ENCODE data around the gene CCDC175. TPM values are rescaled to one million over a fixed set of nuclear protein-coding genes. Genes with fewer than 3 reads are reported as not detected.

The CCDC175 gene
- total RNA-seq, 1 experiment from 2014 or later = not detected

DNA sequence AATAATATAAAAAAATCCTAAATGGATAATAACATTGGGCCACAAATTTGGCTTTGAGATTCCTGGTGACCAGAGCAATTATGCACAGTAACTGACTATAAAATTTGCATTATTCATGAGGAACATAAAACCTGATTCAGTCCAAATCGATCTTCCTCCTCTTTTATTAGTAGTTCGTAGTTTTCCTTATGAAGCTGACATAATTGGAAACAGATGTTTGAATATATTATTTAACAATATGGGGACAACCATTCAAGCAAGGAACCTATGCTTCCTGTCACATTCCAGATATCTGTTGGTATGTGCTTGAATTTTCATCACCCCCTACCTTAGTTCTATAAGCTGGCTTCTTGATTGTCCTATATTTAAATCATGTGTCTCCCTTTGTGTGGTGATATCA lies 34.9 kb downstream of the CCDC175 start:
- Histone ChIP-seq H3K9ac (ENCODE audit: low read length) (no peak overlapping the region), H3K27ac (ENCODE audit: low read depth, low read length) (no peak overlapping the region), H2AFZ (ENCODE audit: low read depth, low read length, poor library complexity, severe bottlenecking) (no peak overlapping the region), H3K4me1 (ENCODE audit: control insufficient read depth in 1 of 2, insufficient read depth in 2 of 2, low read length in 2 of 2) (no peaks in the 10 kb centered on the region), H3K79me2 (ENCODE audit: insufficient read depth, low read length) (no peaks in the 10 kb centered on the region), H4K20me1 (ENCODE audit: insufficient read depth) (no peaks in the 10 kb centered on the region), H3K4me2 (ENCODE audit: low read length) (no peak overlapping the region), H3K27me3 (ENCODE audit: insufficient read depth, low read length) (no peaks in the 10 kb centered on the region), H3K9me3 (ENCODE audit: control insufficient read depth in 1 of 2, insufficient read depth in 1 of 2, low read depth in 1 of 2, low read length in 2 of 2) (no peaks in the 10 kb centered on the region), H3K36me3 (ENCODE audit: control insufficient read depth in 1 of 2, insufficient read depth in 2 of 2, low read length in 2 of 2) (no peaks in the 10 kb centered on the region), H3K9me2 (ENCODE audit: insufficient read depth) (no peaks in the 10 kb centered on the region), H3K4me3 (replicated peaks in 1 of 2; ENCODE audit: low read depth in 1 of 2, low read length in 2 of 2) (no peak overlapping the region)
- intact Hi-C loops (cut with micrococcal nuclease) = no loop called here
- ChIA-PET POLR2A (no interaction called here), CTCF (no interaction called here), RAD21 (ENCODE audit: low non-redundant PET in 1 of 2, low total read pairs in 2 of 2, uncharacterized antibody in 2 of 2, unreplicated experiment in 2 of 2) (no interaction called here)
- BruUV-seq (replicated peaks) = no TSS peak
- ATAC-seq (no peak), DNase-seq (ENCODE audit: low read depth, low spot score) (no peak)
- TF ChIP-seq RAD21 (IDR thresholded peaks at IDR 0.05; ENCODE audit: low read depth) = no peak
- TF ChIP-seq, protein P1, sequence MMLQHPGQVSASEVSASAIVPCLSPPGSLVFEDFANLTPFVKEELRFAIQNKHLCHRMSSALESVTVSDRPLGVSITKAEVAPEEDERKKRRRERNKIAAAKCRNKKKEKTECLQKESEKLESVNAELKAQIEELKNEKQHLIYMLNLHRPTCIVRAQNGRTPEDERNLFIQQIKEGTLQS (IDR thresholded peaks at IDR 0.05) = no peak
- no peak for TF ChIP-seq FOSL1 (IDR thresholded peaks at IDR 0.05; ENCODE audit: low read depth)
- TF ChIP-seq, protein P2, sequence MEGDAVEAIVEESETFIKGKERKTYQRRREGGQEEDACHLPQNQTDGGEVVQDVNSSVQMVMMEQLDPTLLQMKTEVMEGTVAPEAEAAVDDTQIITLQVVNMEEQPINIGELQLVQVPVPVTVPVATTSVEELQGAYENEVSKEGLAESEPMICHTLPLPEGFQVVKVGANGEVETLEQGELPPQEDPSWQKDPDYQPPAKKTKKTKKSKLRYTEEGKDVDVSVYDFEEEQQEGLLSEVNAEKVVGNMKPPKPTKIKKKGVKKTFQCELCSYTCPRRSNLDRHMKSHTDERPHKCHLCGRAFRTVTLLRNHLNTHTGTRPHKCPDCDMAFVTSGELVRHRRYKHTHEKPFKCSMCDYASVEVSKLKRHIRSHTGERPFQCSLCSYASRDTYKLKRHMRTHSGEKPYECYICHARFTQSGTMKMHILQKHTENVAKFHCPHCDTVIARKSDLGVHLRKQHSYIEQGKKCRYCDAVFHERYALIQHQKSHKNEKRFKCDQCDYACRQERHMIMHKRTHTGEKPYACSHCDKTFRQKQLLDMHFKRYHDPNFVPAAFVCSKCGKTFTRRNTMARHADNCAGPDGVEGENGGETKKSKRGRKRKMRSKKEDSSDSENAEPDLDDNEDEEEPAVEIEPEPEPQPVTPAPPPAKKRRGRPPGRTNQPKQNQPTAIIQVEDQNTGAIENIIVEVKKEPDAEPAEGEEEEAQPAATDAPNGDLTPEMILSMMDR (IDR thresholded peaks at IDR 0.05 in 2 of 3, conservative IDR thresholded peaks at IDR 0.05 in 1 of 3; ENCODE audit: borderline replicate concordance in 1 of 3, insufficient read depth in 1 of 3, low read depth in 2 of 3, low read length in 2 of 3) = no peak
- TF ChIP-seq POLR2AphosphoS5 (IDR thresholded peaks at IDR 0.05; ENCODE audit: low read depth, low read length) = no peak
- TF ChIP-seq SP1 (IDR thresholded peaks at IDR 0.05; ENCODE audit: low read depth) = no peak
- TF ChIP-seq, protein P3, sequence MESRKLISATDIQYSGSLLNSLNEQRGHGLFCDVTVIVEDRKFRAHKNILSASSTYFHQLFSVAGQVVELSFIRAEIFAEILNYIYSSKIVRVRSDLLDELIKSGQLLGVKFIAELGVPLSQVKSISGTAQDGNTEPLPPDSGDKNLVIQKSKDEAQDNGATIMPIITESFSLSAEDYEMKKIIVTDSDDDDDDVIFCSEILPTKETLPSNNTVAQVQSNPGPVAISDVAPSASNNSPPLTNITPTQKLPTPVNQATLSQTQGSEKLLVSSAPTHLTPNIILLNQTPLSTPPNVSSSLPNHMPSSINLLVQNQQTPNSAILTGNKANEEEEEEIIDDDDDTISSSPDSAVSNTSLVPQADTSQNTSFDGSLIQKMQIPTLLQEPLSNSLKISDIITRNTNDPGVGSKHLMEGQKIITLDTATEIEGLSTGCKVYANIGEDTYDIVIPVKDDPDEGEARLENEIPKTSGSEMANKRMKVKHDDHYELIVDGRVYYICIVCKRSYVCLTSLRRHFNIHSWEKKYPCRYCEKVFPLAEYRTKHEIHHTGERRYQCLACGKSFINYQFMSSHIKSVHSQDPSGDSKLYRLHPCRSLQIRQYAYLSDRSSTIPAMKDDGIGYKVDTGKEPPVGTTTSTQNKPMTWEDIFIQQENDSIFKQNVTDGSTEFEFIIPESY (IDR thresholded peaks at IDR 0.05; ENCODE audit: extremely low read depth, insufficient replicate concordance, low read length) = no peak
- TF ChIP-seq EGR1 (IDR thresholded peaks at IDR 0.05; ENCODE audit: low read depth) = no peak

Measured in HCT116 (cell line).